HCT116 (cell line): Measurements from ENCODE around the gene FNDC7. TPM values are rescaled to one million over a fixed set of nuclear protein-coding genes. Genes with fewer than 3 reads are reported as not detected.

Source experiments
- ATAC-seq: fragments of 200-7000 bp; cut with Tn5 transposase; 2 replicates; pipeline ENCODE4 v1.9.1; 2020; ENCODE audit warnings: mild to moderate bottlenecking, moderate library complexity
- BruUV-seq: library from RNA; stranded (reverse); fragments of 400-500 nt; replicated peaks from 2 replicates; lab custom pipeline; 2021; lab: Mats Ljungman, UMichigan
- CTCF ChIA-PET: fragments of 300-600 bp; sonication (Branson Sonifier 250); formaldehyde crosslinking; loops from one replicate; lab custom pipeline; 2021; ENCODE audit warnings: antibody characterized with exemption; lab: Charles Lee
- POLR2A ChIA-PET: fragments of 300-600, 350-600 bp; sonication (Branson Sonifier 250); formaldehyde crosslinking; loops from one replicate; lab custom pipeline; 2021; ENCODE audit warnings: antibody characterized with exemption; lab: Charles Lee
- RAD21 ChIA-PET, 2 experiments: fragments of 300-600 bp; sonication (Branson Sonifier 250); formaldehyde crosslinking; loops; one replicate each; lab custom pipeline; 2023; ENCODE audit warnings: low total read pairs in 2 of 2; ENCODE audit not compliant: uncharacterized antibody in 2 of 2, unreplicated experiment in 2 of 2, low non-redundant PET in 1 of 2; lab: Charles Lee
- DNase-seq: peaks from one replicate; pipeline ENCODE4 v3.0.0-alpha.2; 2010; ENCODE audit warnings: low read depth, low spot score
- H2AFZ ChIP-seq: fragments of 200-600 bp; shearing (Covaris generic), sonication (generic); 2 replicates; pipeline ENCODE4 v1.6.1; 2017; ENCODE audit warnings: low read depth, mixed run types, mixed read lengths, antibody characterized with exemption, low read length; ENCODE audit not compliant: poor library complexity, severe bottlenecking
- H3K27ac ChIP-seq: 2 replicates; pipeline ENCODE4 v1.5.1; 2012; ENCODE audit warnings: low read depth, low read length
- H3K27me3 ChIP-seq: fragments of 200-600 bp; sonication (generic); 2 replicates; pipeline ENCODE4 v1.6.1; 2016; ENCODE audit warnings: mixed run types, low read length, mixed read lengths; ENCODE audit not compliant: insufficient read depth
- H3K36me3 ChIP-seq, 2 experiments: fragments of 200-500 bp in 1 of 2; fragments of 200-600 bp in 1 of 2; sonication (Bioruptor generic) in 1 of 2; sonication (generic) in 1 of 2; 2 replicates each; pipeline versions ENCODE4 v1.5.1 to v1.6.1; 2014 to 2016; ENCODE audit warnings: low read length in 2 of 2, inconsistent platforms in 1 of 2, mixed read lengths in 1 of 2, mixed run types in 1 of 2; ENCODE audit not compliant: insufficient read depth in 2 of 2, control insufficient read depth in 1 of 2
- H3K4me1 ChIP-seq, 2 experiments: fragments of 200-600 bp in 1 of 2; sonication (generic) in 1 of 2; 2 replicates each; pipeline versions ENCODE4 v1.5.1 to v1.6.1; 2012 to 2017; ENCODE audit warnings: low read length in 2 of 2, inconsistent platforms in 1 of 2, mild to moderate bottlenecking in 1 of 2, mixed read lengths in 1 of 2, mixed run types in 1 of 2, moderate library complexity in 1 of 2; ENCODE audit not compliant: insufficient read depth in 2 of 2, control insufficient read depth in 1 of 2
- H3K4me2 ChIP-seq: fragments of 200-600 bp; sonication (generic); 2 replicates; pipeline ENCODE4 v1.6.1; 2017; ENCODE audit warnings: mixed run types, low read length, mixed read lengths
- H3K4me3 ChIP-seq, 2 experiments: fragments of 200-600 bp in 1 of 2; sonication (generic) in 1 of 2; replicated peaks in 1 of 2; 2 replicates each; pipeline ENCODE4 v1.5.1; 2011 to 2016; ENCODE audit warnings: low read length in 2 of 2, control low read depth in 1 of 2, low read depth in 1 of 2, mild to moderate bottlenecking in 1 of 2, mixed read lengths in 1 of 2, mixed run types in 1 of 2
- H3K79me2 ChIP-seq: fragments of 200-600 bp; sonication (generic); 2 replicates; pipeline ENCODE4 v1.6.1; 2017; ENCODE audit warnings: mild to moderate bottlenecking, mixed run types, low read length, moderate library complexity, mixed read lengths; ENCODE audit not compliant: insufficient read depth
- H3K9ac ChIP-seq: fragments of 200-600 bp; sonication (generic); 2 replicates; pipeline ENCODE4 v1.6.1; 2016; ENCODE audit warnings: low read length, mixed read lengths
- H3K9me2 ChIP-seq: fragments of 200-600 bp; sonication (generic), shearing (Covaris generic); 2 replicates; pipeline ENCODE4 v1.6.1; 2017; ENCODE audit warnings: mixed run types, mild to moderate bottlenecking, moderate library complexity; ENCODE audit not compliant: insufficient read depth
- H3K9me3 ChIP-seq, 2 experiments: fragments of 200-500 bp in 1 of 2; fragments of 200-600 bp in 1 of 2; sonication (Bioruptor generic) in 1 of 2; sonication (generic) in 1 of 2; 2 replicates each; pipeline ENCODE4 v1.6.1; 2014 to 2017; ENCODE audit warnings: low read length in 2 of 2, mixed read lengths in 2 of 2, inconsistent platforms in 1 of 2, low read depth in 1 of 2, mild to moderate bottlenecking in 1 of 2, mixed run types in 1 of 2, moderate library complexity in 1 of 2; ENCODE audit not compliant: control insufficient read depth in 1 of 2, insufficient read depth in 1 of 2
- H4K20me1 ChIP-seq: fragments of 200-600 bp; sonication (generic), shearing (Covaris generic); 2 replicates; pipeline ENCODE4 v1.6.1; 2017; ENCODE audit warnings: mixed run types, mild to moderate bottlenecking, moderate library complexity; ENCODE audit not compliant: insufficient read depth
- CBX3 ChIP-seq: IDR thresholded peaks from 2 replicates; pipeline ENCODE4 v1.6.1; 2012; ENCODE audit warnings: low read depth
- CEBPB ChIP-seq: IDR thresholded peaks from 2 replicates; pipeline ENCODE4 v1.6.1; 2012; ENCODE audit warnings: low read depth
- EGR1 ChIP-seq: IDR thresholded peaks from 2 replicates; pipeline ENCODE4 v1.6.1; 2012; ENCODE audit warnings: low read depth
- ELF1 ChIP-seq: IDR thresholded peaks from 2 replicates; pipeline ENCODE4 v1.6.1; 2012; ENCODE audit warnings: low read depth, borderline replicate concordance
- FOSL1 ChIP-seq: IDR thresholded peaks from 2 replicates; pipeline ENCODE4 v1.6.1; 2012; ENCODE audit warnings: low read depth
- JUND ChIP-seq: IDR thresholded peaks from 2 replicates; pipeline ENCODE4 v1.6.1; 2012
- POLR2A ChIP-seq: IDR thresholded peaks from 2 replicates; pipeline ENCODE4 v1.7.0; 2011; ENCODE audit warnings: borderline replicate concordance; ENCODE audit not compliant: insufficient read depth, insufficient read length; ENCODE audit errors: extremely low read depth
- POLR2AphosphoS5 ChIP-seq: IDR thresholded peaks from 2 replicates; pipeline ENCODE4 v1.6.1; 2011; ENCODE audit warnings: mild to moderate bottlenecking, low read depth, low read length, moderate library complexity
- RAD21 ChIP-seq: IDR thresholded peaks from 2 replicates; pipeline ENCODE4 v1.6.1; 2012; ENCODE audit warnings: low read depth, mild to moderate bottlenecking
- SIN3A ChIP-seq: IDR thresholded peaks from 2 replicates; pipeline ENCODE4 v1.6.1; 2012; ENCODE audit warnings: low read depth
- SRF ChIP-seq: IDR thresholded peaks from 2 replicates; pipeline ENCODE4 v1.6.1; 2012; ENCODE audit warnings: low read depth
- TCF7L2 ChIP-seq: IDR thresholded peaks from 2 replicates; pipeline ENCODE4 v1.7.0; 2011; ENCODE audit warnings: borderline replicate concordance, inconsistent platforms; ENCODE audit not compliant: insufficient read depth, insufficient read length; ENCODE audit errors: extremely low read depth
- YY1 ChIP-seq: IDR thresholded peaks from 2 replicates; pipeline ENCODE4 v1.6.1; 2011; ENCODE audit warnings: low read length, low read depth, moderate library complexity, mild to moderate bottlenecking; ENCODE audit not compliant: insufficient replicate concordance; ENCODE audit errors: extremely low read depth
- ZFX ChIP-seq: fragments of 450-650 bp; IDR thresholded peaks from 2 replicates; pipeline ENCODE4 v1.6.1; 2017
- ZNF274 ChIP-seq: fragments of 200-500 bp; sonication (Bioruptor generic); IDR thresholded peaks from 2 replicates; pipeline ENCODE4 v1.6.1; 2014; ENCODE audit warnings: mild to moderate bottlenecking, low read depth, low read length, inconsistent platforms
- intact Hi-C: fragments of 100-400 bp; cut with micrococcal nuclease; formaldehyde crosslinking; loops from 2 replicates; pipeline ENCODE4 v1.10.0; 2022
- total RNA-seq: library from RNA; stranded (reverse); gene quantifications from one replicate; pipeline ENCODE4 v1.2.1, GENCODE V29; 2021; ENCODE audit not compliant: unreplicated experiment
- TF ChIP-seq, protein P1 (sequence below): IDR thresholded peaks from 2 replicates; pipeline ENCODE4 v1.6.1; 2012; ENCODE audit warnings: low read depth
- TF ChIP-seq, protein P2 (sequence below): IDR thresholded peaks from 2 replicates; pipeline ENCODE4 v1.6.1; 2012
- TF ChIP-seq, protein P3 (sequence below), 3 experiments: fragments of 200-600 bp in 1 of 3; sonication (generic) in 1 of 3; IDR thresholded peaks in 2 of 3; conservative IDR thresholded peaks in 1 of 3; 2 replicates each; pipeline ENCODE4 v1.5.1; 2012 to 2017; ENCODE audit warnings: low read depth in 2 of 3, low read length in 2 of 3, antibody characterized with exemption in 1 of 3, borderline replicate concordance in 1 of 3, control low read depth in 1 of 3, mild to moderate bottlenecking in 1 of 3, mixed read lengths in 1 of 3, mixed run types in 1 of 3, moderate library complexity in 1 of 3; ENCODE audit not compliant: insufficient read depth in 1 of 3
- TF ChIP-seq, protein P4 (sequence below): IDR thresholded peaks from 2 replicates; pipeline ENCODE4 v1.6.1; 2012

FNDC7 gene
- total RNA-seq, 1 experiment from 2014 or later, result 0.10 TPM

DNA sequence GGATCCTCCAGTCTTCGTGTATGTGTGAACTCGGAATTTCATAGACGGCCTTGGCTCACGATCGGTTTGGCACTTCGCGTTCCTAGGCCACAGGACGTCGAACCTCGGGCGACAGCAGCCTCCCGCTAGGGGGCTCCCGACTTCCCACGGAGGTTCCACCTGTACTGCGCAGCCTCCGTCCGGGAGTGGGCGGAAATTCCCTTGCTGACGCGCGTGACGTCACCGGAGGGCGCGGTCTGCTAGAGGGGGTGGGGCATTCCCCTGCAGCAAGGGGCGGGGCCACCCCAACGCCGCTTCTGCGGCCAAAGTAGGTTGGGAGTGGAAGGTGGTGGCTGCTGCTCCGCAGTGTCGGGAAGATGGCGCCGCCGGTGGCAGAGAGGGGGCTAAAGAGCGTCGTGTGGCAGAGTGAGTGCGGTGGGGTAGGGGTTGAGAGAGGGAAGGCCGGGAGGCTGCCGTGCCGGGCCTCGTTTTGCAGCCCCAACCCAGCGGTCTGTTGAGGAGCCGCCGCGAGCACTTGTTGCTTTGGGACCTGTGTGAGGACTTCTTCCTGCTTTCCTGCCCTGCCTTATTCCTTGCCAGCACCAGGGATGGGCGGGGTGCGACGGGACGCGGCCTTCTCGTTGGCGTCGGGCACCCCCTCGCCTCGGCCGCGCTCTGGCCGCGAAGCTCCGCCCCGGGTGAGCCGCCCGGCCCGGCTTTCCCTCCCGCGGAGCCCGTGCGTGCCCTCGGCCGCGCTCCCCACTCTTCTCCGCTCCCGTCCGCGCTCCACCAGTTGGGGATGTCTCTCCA, 33.9 kb downstream of the FNDC7 start, which contains the start of gene STXBP3:
STXBP3 (plus strand) TSS at position 293 of the 789 bp plus-strand sequence; CDS start at position 357, 64 bp downstream.
- intact Hi-C loops, result loop anchor here (1.0 to 5.0 kb wide), 2 partner anchors 54 to 152 kb away; partner anchors contain the start of gene PRPF38B
- Histone ChIP-seq H3K9me3 (no peaks in the 10 kb centered on the region), H3K4me1 (peaks cover 3 to 12% of the 10 kb centered on the region in 2 experiments; a peak in 3 of 4 replicates), H3K9ac (peak within 1 kb of the TSS; percentile 82), H3K27me3 (no peaks in the 10 kb centered on the region), H4K20me1 (no peaks in the 10 kb centered on the region), H3K4me3 (peak within 1 kb of the TSS; percentile 65 to 89), H3K36me3 (no peaks in the 10 kb centered on the region), H3K27ac (peak within 1 kb of the TSS; percentile 86), H2AFZ (peak within 1 kb of the TSS; percentile 91), H3K9me2 (no peaks in the 10 kb centered on the region), H3K79me2 (peaks cover 15% of the 10 kb centered on the region), H3K4me2 (peak within 1 kb of the TSS; percentile 77)
- RAD21 ChIA-PET, result interaction anchor here in 1 of 2 experiments (1.0 kb wide), 1 partner anchor 27 kb away, joined by 3 read pairs; no protein-coding TSS in a partner anchor
- peak; percentile 88 for ATAC-seq
- DNase-seq, result peak; percentile 96
- CTCF ChIA-PET, result no interaction called here
- no TSS peak for BruUV-seq
- POLR2A ChIA-PET, result no interaction called here
- TF ChIP-seq SIN3A (peak; percentile 70), ZFX (peak; percentile 73; the same call in 1 of the 2 replicates), ZNF274 (no peak), EGR1 (peak; percentile 83), POLR2A (peak; percentile 74), ELF1 (no peak; the same call in 1 of the 2 replicates), TCF7L2 (no peak), RAD21 (peak; percentile 53), CBX3 (peak; percentile 96), SRF (no peak), JUND (no peak; the same call in 1 of the 2 replicates), POLR2AphosphoS5 (peak; percentile 98), YY1 (peak; percentile 85), FOSL1 (no peak), CEBPB (no peak)
- TF ChIP-seq, protein P1, sequence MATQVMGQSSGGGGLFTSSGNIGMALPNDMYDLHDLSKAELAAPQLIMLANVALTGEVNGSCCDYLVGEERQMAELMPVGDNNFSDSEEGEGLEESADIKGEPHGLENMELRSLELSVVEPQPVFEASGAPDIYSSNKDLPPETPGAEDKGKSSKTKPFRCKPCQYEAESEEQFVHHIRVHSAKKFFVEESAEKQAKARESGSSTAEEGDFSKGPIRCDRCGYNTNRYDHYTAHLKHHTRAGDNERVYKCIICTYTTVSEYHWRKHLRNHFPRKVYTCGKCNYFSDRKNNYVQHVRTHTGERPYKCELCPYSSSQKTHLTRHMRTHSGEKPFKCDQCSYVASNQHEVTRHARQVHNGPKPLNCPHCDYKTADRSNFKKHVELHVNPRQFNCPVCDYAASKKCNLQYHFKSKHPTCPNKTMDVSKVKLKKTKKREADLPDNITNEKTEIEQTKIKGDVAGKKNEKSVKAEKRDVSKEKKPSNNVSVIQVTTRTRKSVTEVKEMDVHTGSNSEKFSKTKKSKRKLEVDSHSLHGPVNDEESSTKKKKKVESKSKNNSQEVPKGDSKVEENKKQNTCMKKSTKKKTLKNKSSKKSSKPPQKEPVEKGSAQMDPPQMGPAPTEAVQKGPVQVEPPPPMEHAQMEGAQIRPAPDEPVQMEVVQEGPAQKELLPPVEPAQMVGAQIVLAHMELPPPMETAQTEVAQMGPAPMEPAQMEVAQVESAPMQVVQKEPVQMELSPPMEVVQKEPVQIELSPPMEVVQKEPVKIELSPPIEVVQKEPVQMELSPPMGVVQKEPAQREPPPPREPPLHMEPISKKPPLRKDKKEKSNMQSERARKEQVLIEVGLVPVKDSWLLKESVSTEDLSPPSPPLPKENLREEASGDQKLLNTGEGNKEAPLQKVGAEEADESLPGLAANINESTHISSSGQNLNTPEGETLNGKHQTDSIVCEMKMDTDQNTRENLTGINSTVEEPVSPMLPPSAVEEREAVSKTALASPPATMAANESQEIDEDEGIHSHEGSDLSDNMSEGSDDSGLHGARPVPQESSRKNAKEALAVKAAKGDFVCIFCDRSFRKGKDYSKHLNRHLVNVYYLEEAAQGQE, result no peak
- TF ChIP-seq, protein P2, sequence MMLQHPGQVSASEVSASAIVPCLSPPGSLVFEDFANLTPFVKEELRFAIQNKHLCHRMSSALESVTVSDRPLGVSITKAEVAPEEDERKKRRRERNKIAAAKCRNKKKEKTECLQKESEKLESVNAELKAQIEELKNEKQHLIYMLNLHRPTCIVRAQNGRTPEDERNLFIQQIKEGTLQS, result no peak
- TF ChIP-seq, protein P3, sequence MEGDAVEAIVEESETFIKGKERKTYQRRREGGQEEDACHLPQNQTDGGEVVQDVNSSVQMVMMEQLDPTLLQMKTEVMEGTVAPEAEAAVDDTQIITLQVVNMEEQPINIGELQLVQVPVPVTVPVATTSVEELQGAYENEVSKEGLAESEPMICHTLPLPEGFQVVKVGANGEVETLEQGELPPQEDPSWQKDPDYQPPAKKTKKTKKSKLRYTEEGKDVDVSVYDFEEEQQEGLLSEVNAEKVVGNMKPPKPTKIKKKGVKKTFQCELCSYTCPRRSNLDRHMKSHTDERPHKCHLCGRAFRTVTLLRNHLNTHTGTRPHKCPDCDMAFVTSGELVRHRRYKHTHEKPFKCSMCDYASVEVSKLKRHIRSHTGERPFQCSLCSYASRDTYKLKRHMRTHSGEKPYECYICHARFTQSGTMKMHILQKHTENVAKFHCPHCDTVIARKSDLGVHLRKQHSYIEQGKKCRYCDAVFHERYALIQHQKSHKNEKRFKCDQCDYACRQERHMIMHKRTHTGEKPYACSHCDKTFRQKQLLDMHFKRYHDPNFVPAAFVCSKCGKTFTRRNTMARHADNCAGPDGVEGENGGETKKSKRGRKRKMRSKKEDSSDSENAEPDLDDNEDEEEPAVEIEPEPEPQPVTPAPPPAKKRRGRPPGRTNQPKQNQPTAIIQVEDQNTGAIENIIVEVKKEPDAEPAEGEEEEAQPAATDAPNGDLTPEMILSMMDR (IDR thresholded peaks at IDR 0.05 in 2 of 3, conservative IDR thresholded peaks at IDR 0.05 in 1 of 3; ENCODE audit: borderline replicate concordance in 1 of 3, insufficient read depth in 1 of 3, low read depth in 2 of 3, low read length in 2 of 3), result peak; percentile 67 to 94 (median 93); a peak in 5 of 6 replicates
- TF ChIP-seq, protein P4, sequence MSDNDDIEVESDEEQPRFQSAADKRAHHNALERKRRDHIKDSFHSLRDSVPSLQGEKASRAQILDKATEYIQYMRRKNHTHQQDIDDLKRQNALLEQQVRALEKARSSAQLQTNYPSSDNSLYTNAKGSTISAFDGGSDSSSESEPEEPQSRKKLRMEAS, result peak; percentile 93
